HEK293T (cell line): Measurements from ENCODE around the gene SEMA4D.

Experiments used
- CTCF ChIA-PET: fragments of 350-600 bp; formaldehyde crosslinking; extraction: SDS; loops from one replicate; lab custom pipeline; 2021; ENCODE audit warnings: antibody characterized with exemption, inconsistent platforms; lab: Yijun Ruan, JAX
- POLR2A ChIA-PET: fragments of 350-600 bp; formaldehyde crosslinking; extraction: SDS; loops from one replicate; lab custom pipeline; 2020; ENCODE audit warnings: antibody characterized with exemption, inconsistent platforms; lab: Yijun Ruan, JAX
- DNase-seq: peaks from one replicate; pipeline ENCODE4 v3.0.0; 2012; ENCODE audit warnings: mixed read lengths; ENCODE audit errors: extremely low spot score
- ARNT ChIP-seq: fragments of 450-650 bp; IDR thresholded peaks from 2 replicates; pipeline ENCODE4 v1.6.1; 2017; ENCODE audit warnings: mild to moderate bottlenecking
- BHLHE40 ChIP-seq: fragments of 450-650 bp; IDR thresholded peaks from 2 replicates; pipeline ENCODE4 v1.6.1; 2016; ENCODE audit warnings: mild to moderate bottlenecking, moderate library complexity, borderline replicate concordance
- CTBP1 ChIP-seq: fragments of 450-650 bp; IDR thresholded peaks from 2 replicates; pipeline ENCODE4 v1.6.1; 2016; ENCODE audit warnings: borderline replicate concordance
- ELF4 ChIP-seq: fragments of 450-650 bp; IDR thresholded peaks from 2 replicates; pipeline ENCODE4 v1.6.1; 2017; ENCODE audit warnings: antibody characterized with exemption
- FOXA1 ChIP-seq: fragments of 450-650 bp; IDR thresholded peaks from 2 replicates; pipeline ENCODE4 v1.6.1; 2016; ENCODE audit warnings: mild to moderate bottlenecking
- FOXK2 ChIP-seq: fragments of 450-650 bp; IDR thresholded peaks from 2 replicates; pipeline ENCODE4 v1.6.1; 2016; ENCODE audit warnings: mild to moderate bottlenecking
- FOXM1 ChIP-seq: fragments of 450-650 bp; IDR thresholded peaks from 2 replicates; pipeline ENCODE4 v1.6.1; 2017; ENCODE audit warnings: mild to moderate bottlenecking, borderline replicate concordance
- HDGF ChIP-seq: fragments of 450-650 bp; IDR thresholded peaks from 2 replicates; pipeline ENCODE4 v1.6.1; 2017; ENCODE audit warnings: antibody characterized with exemption, borderline replicate concordance
- L3MBTL2 ChIP-seq: fragments of 450-650 bp; conservative IDR thresholded peaks from 2 replicates; pipeline ENCODE4 v1.6.1; 2016; ENCODE audit warnings: mild to moderate bottlenecking
- LEF1 ChIP-seq: fragments of 450-650 bp; IDR thresholded peaks from 2 replicates; pipeline ENCODE4 v1.6.1; 2017; ENCODE audit warnings: mild to moderate bottlenecking, borderline replicate concordance
- NFRKB ChIP-seq: fragments of 450-650 bp; IDR thresholded peaks from 2 replicates; pipeline ENCODE4 v1.6.1; 2016; ENCODE audit warnings: mild to moderate bottlenecking, moderate library complexity
- SP1 ChIP-seq: fragments of 450-650 bp; IDR thresholded peaks from 2 replicates; pipeline ENCODE4 v1.6.1; 2017
- SUZ12 ChIP-seq: fragments of 450-650 bp; IDR thresholded peaks from 2 replicates; pipeline ENCODE4 v1.6.1; 2016; ENCODE audit warnings: mild to moderate bottlenecking
- TARDBP ChIP-seq: fragments of 450-650 bp; IDR thresholded peaks from 2 replicates; pipeline ENCODE4 v1.6.1; 2016
- ZNF384 ChIP-seq: fragments of 450-650 bp; IDR thresholded peaks from 2 replicates; pipeline ENCODE4 v1.6.1; 2016
- TF ChIP-seq, protein P1 (sequence below): fragments of 450-650 bp; IDR thresholded peaks from 2 replicates; pipeline ENCODE4 v1.6.1; 2016

SEMA4D gene

DNA sequence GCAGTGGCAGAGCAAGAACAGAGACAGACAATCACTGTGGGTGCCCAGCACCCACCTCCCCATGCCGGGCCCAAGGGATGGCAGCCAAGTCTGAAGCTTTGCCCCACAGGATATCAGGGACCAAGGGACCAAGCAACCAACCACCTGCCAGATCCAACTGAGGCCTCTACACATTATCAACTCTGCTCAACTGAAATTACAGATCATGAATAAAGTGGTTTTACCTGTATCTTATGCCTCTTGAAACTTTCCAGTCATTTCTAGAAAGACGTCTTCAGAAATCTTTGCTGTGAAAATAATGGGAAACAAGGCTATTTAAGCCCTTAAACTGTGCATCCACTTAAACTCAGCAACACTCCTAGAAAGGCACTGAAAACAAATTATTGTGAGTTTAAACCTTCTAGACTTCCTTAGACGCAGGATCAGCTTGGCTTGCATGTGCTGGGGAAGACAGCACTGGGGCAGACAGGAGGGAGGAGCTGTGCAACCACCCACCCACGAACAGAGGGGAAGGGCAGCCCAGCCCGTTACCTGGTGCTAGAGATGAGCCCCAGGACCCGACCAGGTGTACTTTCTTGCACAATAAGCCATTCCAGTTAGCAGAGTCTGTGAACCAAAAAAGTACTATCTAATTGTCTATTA, 80.0 kb downstream of the SEMA4D start:
- TF ChIP-seq HDGF (no peak), ELF4 (no peak), LEF1 (no peak), TARDBP (no peak), ARNT (no peak), SUZ12 (no peak), FOXM1 (no peak), NFRKB (no peak), BHLHE40 (no peak), FOXA1 (no peak), L3MBTL2 (no peak), SP1 (no peak), ZNF384 (no peak), FOXK2 (no peak), CTBP1 (no peak)
- TF ChIP-seq, protein P1, sequence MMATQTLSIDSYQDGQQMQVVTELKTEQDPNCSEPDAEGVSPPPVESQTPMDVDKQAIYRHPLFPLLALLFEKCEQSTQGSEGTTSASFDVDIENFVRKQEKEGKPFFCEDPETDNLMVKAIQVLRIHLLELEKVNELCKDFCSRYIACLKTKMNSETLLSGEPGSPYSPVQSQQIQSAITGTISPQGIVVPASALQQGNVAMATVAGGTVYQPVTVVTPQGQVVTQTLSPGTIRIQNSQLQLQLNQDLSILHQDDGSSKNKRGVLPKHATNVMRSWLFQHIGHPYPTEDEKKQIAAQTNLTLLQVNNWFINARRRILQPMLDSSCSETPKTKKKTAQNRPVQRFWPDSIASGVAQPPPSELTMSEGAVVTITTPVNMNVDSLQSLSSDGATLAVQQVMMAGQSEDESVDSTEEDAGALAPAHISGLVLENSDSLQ: no peak
- ChIA-PET POLR2A (no interaction called here), CTCF (no interaction called here)
- no peak for DNase-seq

DNA sequence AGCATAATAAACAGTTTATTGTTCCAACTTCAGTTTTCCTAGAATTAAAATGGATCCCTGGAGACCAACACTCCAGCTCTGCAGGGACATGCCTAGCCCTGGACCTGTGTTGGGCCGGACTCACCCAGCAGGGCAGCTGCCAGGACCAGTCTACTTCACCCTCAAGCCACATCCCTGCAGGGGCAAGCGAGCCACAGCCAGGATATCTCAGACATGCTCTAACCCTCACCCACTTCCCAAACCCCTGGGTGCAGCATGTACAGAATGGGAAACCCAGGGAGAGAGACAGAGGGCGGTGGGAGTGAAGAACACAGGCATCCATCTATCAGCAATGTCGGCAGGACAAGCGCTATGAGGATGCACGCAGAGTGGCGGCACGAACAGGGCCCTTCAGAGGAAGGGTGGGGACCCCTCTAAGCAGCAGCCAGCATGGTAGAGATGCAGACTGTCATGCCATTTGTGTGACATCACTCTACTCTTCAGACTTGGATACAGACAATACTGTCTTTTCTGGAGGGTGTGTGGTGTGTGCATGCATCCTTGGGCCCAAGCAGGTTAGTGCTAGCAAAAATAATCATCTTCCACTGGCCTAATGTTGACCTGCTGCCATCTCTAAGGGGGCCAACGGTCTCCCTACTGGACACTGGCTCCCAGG, 83.1 kb downstream of the SEMA4D start:
- DNase-seq: no peak
- CTCF ChIA-PET: no interaction called here
- POLR2A ChIA-PET: no interaction called here

DNA sequence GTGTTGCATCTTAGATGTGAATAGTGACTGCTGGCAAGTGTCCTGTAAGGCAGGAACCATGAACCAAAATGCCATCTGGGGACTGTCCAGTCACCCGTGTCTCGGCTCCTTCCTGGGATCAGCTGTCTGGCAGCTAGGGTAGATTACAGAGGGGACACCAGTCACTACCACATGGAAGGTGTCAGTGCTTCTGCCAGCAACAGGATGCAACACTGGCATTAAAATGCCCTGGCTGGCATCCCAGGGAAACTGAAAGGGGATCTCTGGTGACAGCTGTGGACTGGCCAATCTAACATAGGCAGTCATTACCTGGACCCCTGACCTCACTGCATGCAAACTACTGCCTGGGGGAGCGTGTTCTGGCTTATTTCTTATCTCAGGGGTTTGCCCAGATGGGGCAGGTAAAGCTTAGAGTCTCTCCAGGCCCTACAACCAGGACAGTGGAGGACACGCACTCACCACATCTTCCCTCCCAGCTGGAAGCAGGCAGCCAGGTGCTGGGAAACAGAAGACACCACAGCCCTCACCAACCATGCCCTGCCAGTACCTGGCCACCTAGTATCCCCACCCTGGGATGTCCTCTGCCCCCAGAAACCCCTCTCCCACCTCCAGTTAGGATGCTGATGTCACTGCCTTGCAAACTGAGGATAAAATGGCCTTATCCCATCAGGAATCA, 83.8 kb downstream of the SEMA4D start:
- DNase-seq: no peak
- ChIA-PET POLR2A (no interaction called here), CTCF (no interaction called here)
- TF ChIP-seq FOXA1 (no peak), SP1 (no peak), HDGF (no peak), ELF4 (no peak), FOXM1 (no peak), L3MBTL2 (no peak), ZNF384 (no peak), LEF1 (no peak), ARNT (no peak), BHLHE40 (no peak), SUZ12 (no peak), FOXK2 (no peak), TARDBP (no peak), NFRKB (no peak), CTBP1 (no peak)
- TF ChIP-seq, protein P1: no peak

More for the DNA sequence above, 83.1 kb downstream of the SEMA4D start:
- no peak for TF ChIP-seq LEF1
- no peak for TF ChIP-seq ZNF384
- TF ChIP-seq SUZ12: no peak
- TF ChIP-seq NFRKB: no peak
- TF ChIP-seq HDGF: no peak
- TF ChIP-seq CTBP1: no peak
- TF ChIP-seq FOXK2: no peak
- TF ChIP-seq FOXA1: no peak
- TF ChIP-seq FOXM1: no peak
- TF ChIP-seq ELF4: no peak

- ChIA-PET CTCF (no interaction called here), POLR2A (no interaction called here)
- TF ChIP-seq HDGF (no peak), L3MBTL2 (no peak), ARNT (no peak), SP1 (no peak), SUZ12 (no peak), ZNF384 (no peak), BHLHE40 (no peak), NFRKB (no peak), FOXK2 (no peak), FOXM1 (no peak), CTBP1 (no peak), FOXA1 (no peak), TARDBP (no peak), ELF4 (no peak), LEF1 (no peak)
- TF ChIP-seq, protein P1: no peak
- DNase-seq: no peak
These were observed 85.0 kb downstream of the SEMA4D start for GRCh38 chr9:89412951-89413350.

- TF ChIP-seq ZNF384 (no peak), HDGF (no peak), TARDBP (no peak), CTBP1 (no peak), ELF4 (no peak), BHLHE40 (no peak), ARNT (no peak), FOXM1 (no peak), FOXA1 (no peak), FOXK2 (no peak), L3MBTL2 (no peak), SUZ12 (no peak), LEF1 (no peak), SP1 (no peak), NFRKB (no peak)
- TF ChIP-seq, protein P1: no peak
- CTCF ChIA-PET: no interaction called here
- DNase-seq: no peak
- POLR2A ChIA-PET: no interaction called here
These were observed 85.4 kb downstream of the SEMA4D start for GRCh38 chr9:89412541-89412940.
